Spleen (tissue), 11 donors: ENCODE results near the gene SLC16A8. TPM values are rescaled to one million over a fixed set of nuclear protein-coding genes. Genes with fewer than 3 reads are reported as not detected.
A peak's percentile ranks its signal among the peaks of the same experiment; 100 is the strongest.

Experiments used
- DNase-seq: peaks from one replicate; pipeline ENCODE4 v3.0.0-alpha.2; 2020
- H3K27ac ChIP-seq, 8 donors: fragments of 200-600 bp; sonication (generic) in 7 of 8; 1 replicate in 4 of 8; 2 replicates in 4 of 8; pipeline versions ENCODE4 v1.5.0 to v1.8.0; 2016 to 2021; ENCODE audit warnings: inconsistent platforms in 4 of 8, mild to moderate bottlenecking in 4 of 8, moderate library complexity in 1 of 8
- H3K27me3 ChIP-seq, 7 donors: fragments of 200-600 bp; sonication (generic) in 6 of 7; replicated peaks in 1 of 7; 1 replicate in 4 of 7; 2 replicates in 3 of 7; pipeline versions ENCODE4 v1.5.0 to v1.8.0; 2016 to 2021; ENCODE audit warnings: inconsistent platforms in 3 of 7, mild to moderate bottlenecking in 1 of 7
- H3K36me3 ChIP-seq, 6 donors: fragments of 200-600 bp; sonication (generic) in 5 of 6; 1 replicate in 4 of 6; 2 replicates in 2 of 6; pipeline versions ENCODE4 v1.5.0 to v1.8.0; 2016 to 2021; ENCODE audit warnings: inconsistent platforms in 2 of 6
- H3K4me1 ChIP-seq, 6 donors: fragments of 200-600 bp; sonication (generic) in 5 of 6; 1 replicate in 3 of 6; 2 replicates in 3 of 6; pipeline versions ENCODE4 v1.5.0 to v1.8.0; 2016 to 2021; ENCODE audit warnings: inconsistent platforms in 3 of 6
- H3K4me3 ChIP-seq, 8 donors: fragments of 200-600 bp; sonication (generic) in 7 of 8; 1 replicate in 4 of 8; 2 replicates in 4 of 8; pipeline versions ENCODE4 v1.5.0 to v1.8.0; 2016 to 2021; ENCODE audit warnings: inconsistent platforms in 4 of 8, mild to moderate bottlenecking in 4 of 8, moderate library complexity in 2 of 8
- H3K9me3 ChIP-seq, 8 donors: fragments of 200-600 bp; sonication (generic) in 7 of 8; 1 replicate in 4 of 8; 2 replicates in 4 of 8; pipeline versions ENCODE4 v1.5.0 to v1.8.0; 2016 to 2021; ENCODE audit warnings: inconsistent platforms in 4 of 8
- CTCF ChIP-seq, 11 experiments: fragments of 200-600 bp in 7 of 11; fragments of 450-650 bp in 4 of 11; sonication (generic) in 4 of 11; IDR thresholded peaks in 8 of 11; conservative IDR thresholded peaks in 3 of 11; 1 replicate in 7 of 11; 2 replicates in 4 of 11; pipeline versions ENCODE4 v1.4.0 to v1.8.0; 2016 to 2021; ENCODE audit warnings: antibody characterized with exemption in 11 of 11, inconsistent platforms in 4 of 11, mild to moderate bottlenecking in 1 of 11
- POLR2A ChIP-seq, 3 donors: fragments of 450-650 bp; IDR thresholded peaks; one replicate each; pipeline ENCODE4 v1.5.1; 2017; ENCODE audit warnings: antibody characterized with exemption in 3 of 3, mild to moderate bottlenecking in 1 of 3
- POLR2AphosphoS5 ChIP-seq, 3 donors: sonication (generic); formaldehyde crosslinking; IDR thresholded peaks; one replicate each; pipeline ENCODE4 v1.5.1; 2017; ENCODE audit warnings: antibody characterized with exemption in 3 of 3
- WGBS, 5 donors: extraction: QIAGEN DNeasy Blood & Tissue Kit in 3 of 5; methylation state at CpG; one replicate each; pipeline versions ENCODE4 v1.1.5 to v1.1.7; 2013 to 2018; 5-methylcytosine and 5-hydroxymethylcytosine counted together
- intact Hi-C: fragments of 100-400 bp; cut with DNase I; formaldehyde crosslinking; loops from one replicate; pipeline ENCODE4 v1.15.0; 2023; ENCODE audit warnings: low total_unique reads
- polyA plus RNA-seq, 3 donors: library from polyadenylated mRNA; stranded (reverse); fragments of 200-250 nt; gene quantifications; one replicate each; pipeline ENCODE4 v1.2.1, GENCODE V29; 2013
- total RNA-seq, 7 donors: library from RNA; depleted of rRNA in 3 of 7; stranded (reverse); fragments of >200 nt in 3 of 7; fragmentation: NEBNext Ultra II Directional in 4 of 7; extraction: Animal tissue kit (Norgen Biotek cat#: 25700) in 4 of 7; gene quantifications; one replicate each; pipeline versions ENCODE4 v1.1.0 to v1.2.1, GENCODE V29; 2016 to 2021
- donor health status: healthy with polysubstance abuse.
- donor health status: DM: no; HTN: no; CAD: no; lungs with moderate emphysema.
- donor health status: DM: no; HTN: no; CAD: no.
- donor health status: Bipolar disorder and iron deficiency.
- donor health status: healthy.
- donor health status: DM: no; HTN: no; CAD: no.
- donor health status: DM: yes; HTN: yes; CAD: no.

The SLC16A8 gene
- total and polyA plus RNA-seq, 10 donors: 0.22 to 1.2 (median 0.68) TPM; not detected in 4

- no peaks in the 10 kb centered on the region for H3K9me3 ChIP-seq
- no peak for DNase-seq
These were observed 836 bp downstream of the SLC16A8 start for GRCh38 chr22:38082986-38083710.

GRCh38 chr22:38081941-38082828, 1.8 kb downstream of the SLC16A8 start:
- no peak for DNase-seq
- intact Hi-C loops: no loop called here
- peaks cover 3 to 46% (median 29%) of the 10 kb centered on the region in 7 donors for H3K27me3 ChIP-seq
- peak overlapping the region in 4 of 8 donors; percentile 27 to 65 (median 38) for H3K27ac ChIP-seq
- peak overlapping the region in 7 of 8 donors; percentile 10 to 65 (median 28) for H3K4me3 ChIP-seq
- WGBS, 5 donors: 9 to 13% (median 11%) methylated on average over 34 to 52 of the region's 52 CpGs
- H3K36me3 ChIP-seq: peaks cover 0 to 9% (median 0%) of the 10 kb centered on the region in 6 donors
- TF ChIP-seq POLR2A (IDR thresholded peaks at IDR 0.05): no peak
- peak in 1 of 3 donors; percentile 20 for TF ChIP-seq POLR2AphosphoS5 (IDR thresholded peaks at IDR 0.05)
- peaks cover 11 to 28% (median 24%) of the 10 kb centered on the region in 6 donors for H3K4me1 ChIP-seq
- no peaks in the 10 kb centered on the region for H3K9me3 ChIP-seq

More at GRCh38 chr22:38082986-38083710, 836 bp downstream of the SLC16A8 start:
- intact Hi-C loops: no loop called here
- Histone ChIP-seq H3K4me3 (no peak overlapping the region), H3K27me3 (peaks cover 3 to 50% (median 29%) of the 10 kb centered on the region in 7 donors), H3K27ac (no peak overlapping the region), H3K4me1 (peaks cover 11 to 29% (median 24%) of the 10 kb centered on the region in 6 donors), H3K36me3 (peaks cover 0 to 9% (median 0%) of the 10 kb centered on the region in 6 donors)
- 78 to 82% (median 81%) methylated on average over 24 of the region's 24 CpGs for WGBS, 5 donors
- TF ChIP-seq POLR2AphosphoS5 (IDR thresholded peaks at IDR 0.05): no peak
- TF ChIP-seq POLR2A (IDR thresholded peaks at IDR 0.05): no peak
- TF ChIP-seq CTCF (IDR thresholded peaks at IDR 0.05 in 8 of 11, conservative IDR thresholded peaks at IDR 0.05 in 3 of 11): no peak

GRCh38 chr22:38081636-38081940, 2.4 kb downstream of the SLC16A8 start:
- TF ChIP-seq POLR2AphosphoS5 (IDR thresholded peaks at IDR 0.05): no peak
- TF ChIP-seq CTCF (IDR thresholded peaks at IDR 0.05 in 8 of 11, conservative IDR thresholded peaks at IDR 0.05 in 3 of 11): no peak
- no peak for TF ChIP-seq POLR2A (IDR thresholded peaks at IDR 0.05)

GRCh38 chr22:38080850-38081635, 2.9 kb downstream of the SLC16A8 start:
- WGBS, 5 donors: 6 to 7% (median 6%) methylated on average over 22 to 110 of the region's 110 CpGs; no CpG with 5 or more reads in 1 of the 5 donors
- Histone ChIP-seq H3K4me1 (peaks cover 11 to 28% (median 24%) of the 10 kb centered on the region in 6 donors), H3K4me3 (peak overlapping the region in 7 of 8 donors; percentile 23 to 65 (median 28)), H3K9me3 (no peaks in the 10 kb centered on the region), H3K36me3 (peaks cover 0 to 9% (median 0%) of the 10 kb centered on the region in 6 donors), H3K27ac (peak overlapping the region in 4 of 8 donors; percentile 27 to 65 (median 38)), H3K27me3 (peaks cover 3 to 46% (median 29%) of the 10 kb centered on the region in 7 donors)
- TF ChIP-seq POLR2AphosphoS5 (IDR thresholded peaks at IDR 0.05) (peak; percentile 7 to 74 (median 66)), POLR2A (IDR thresholded peaks at IDR 0.05) (no peak), CTCF (IDR thresholded peaks at IDR 0.05 in 8 of 11, conservative IDR thresholded peaks at IDR 0.05 in 3 of 11) (peak in 1 of 11 experiments; percentile 6)
- peak; percentile 74 for DNase-seq
- intact Hi-C loops: no loop called here

More at GRCh38 chr22:38081636-38081940, 2.4 kb downstream of the SLC16A8 start:
- peaks cover 0 to 9% (median 0%) of the 10 kb centered on the region in 6 donors for H3K36me3 ChIP-seq
- peaks cover 11 to 28% (median 24%) of the 10 kb centered on the region in 6 donors for H3K4me1 ChIP-seq
- intact Hi-C loops: no loop called here
- H3K9me3 ChIP-seq: no peaks in the 10 kb centered on the region
- 6 to 13% (median 7%) methylated on average over 3 to 17 of the region's 17 CpGs for WGBS, 5 donors
- no peak for DNase-seq
- peak overlapping the region in 4 of 8 donors; percentile 27 to 65 (median 38) for H3K27ac ChIP-seq
- peaks cover 3 to 46% (median 29%) of the 10 kb centered on the region in 7 donors for H3K27me3 ChIP-seq
- peak overlapping the region in 7 of 8 donors; percentile 10 to 65 (median 28) for H3K4me3 ChIP-seq
